Body of pancreas (tissue), 4 donors: ENCODE results near the gene DAZAP1.

Experiments
- CTCF ChIP-seq, 7 experiments: fragments of 450-650 bp in 4 of 7; fragments of 200-600 bp in 3 of 7; sonication (generic) in 3 of 7; IDR thresholded peaks; one replicate each; pipeline ENCODE4 v1.5.1; 2016 to 2019; ENCODE audit warnings: antibody characterized with exemption in 7 of 7
- POLR2A ChIP-seq, 3 donors: fragments of 450-650 bp; IDR thresholded peaks; one replicate each; pipeline ENCODE4 v1.6.1; 2016; ENCODE audit warnings: antibody characterized with exemption in 3 of 3, mild to moderate bottlenecking in 2 of 3

- TF ChIP-seq CTCF (IDR thresholded peaks at IDR 0.05) (no peak), POLR2A (IDR thresholded peaks at IDR 0.05) (no peak)
Observed at GRCh38 chr19:1377965-1378785, 29.2 kb upstream of the DAZAP1 start.
